OCI-LY3 (cell line): ENCODE measurements around the gene PSPH.

ENCODE experiments used
- H2AFZ ChIP-seq: fragments of 200-600, 300-600 bp; shearing (Covaris generic); 2 replicates; pipeline ENCODE4 v1.6.0; 2014; ENCODE audit warnings: antibody characterized with exemption, low read depth, low read length
- H3K27ac ChIP-seq: fragments of 200-600, 300-600 bp; sonication (generic); 2 replicates; pipeline ENCODE4 v1.5.1; 2014; ENCODE audit warnings: mild to moderate bottlenecking, low read length, moderate library complexity, mixed read lengths
- H3K27me3 ChIP-seq: fragments of 200-600, 300-600 bp; sonication (generic); 2 replicates; pipeline ENCODE4 v1.6.1; 2014; ENCODE audit warnings: low read depth, low read length, mixed read lengths
- H3K36me3 ChIP-seq: fragments of 200-600, 300-600 bp; sonication (generic); replicated peaks from 2 replicates; pipeline ENCODE3; 2014; ENCODE audit warnings: low read depth, low read length, mixed read lengths
- H3K4me1 ChIP-seq: fragments of 300-600, 200-600 bp; sonication (generic); 2 replicates; pipeline ENCODE4 v1.6.1; 2014; ENCODE audit warnings: low read length, mixed read lengths
- H3K4me2 ChIP-seq: fragments of 200-600, 300-600 bp; sonication (generic); 2 replicates; pipeline ENCODE4 v1.6.1; 2014; ENCODE audit warnings: low read length, mixed read lengths
- H3K4me3 ChIP-seq: fragments of 300-600, 200-600 bp; sonication (generic); 2 replicates; pipeline ENCODE4 v1.5.1; 2014; ENCODE audit warnings: antibody characterized with exemption, mild to moderate bottlenecking, low read length, moderate library complexity
- H3K79me2 ChIP-seq: fragments of 300-600, 200-600 bp; shearing (Covaris generic); 2 replicates; pipeline ENCODE4 v1.6.1; 2014; ENCODE audit warnings: mild to moderate bottlenecking, low read length, mixed read lengths
- H3K9ac ChIP-seq: fragments of 300-600, 200-600 bp; shearing (Covaris generic); 2 replicates; pipeline ENCODE4 v1.6.0; 2014; ENCODE audit warnings: mild to moderate bottlenecking, low read length, moderate library complexity
- H3K9me3 ChIP-seq: fragments of 200-600, 300-600 bp; shearing (Covaris generic); 2 replicates; pipeline ENCODE4 v1.6.1; 2014; ENCODE audit warnings: low read length, mixed read lengths; ENCODE audit not compliant: insufficient read depth
- H4K20me1 ChIP-seq: fragments of 200-600, 300-600 bp; sonication (generic); 2 replicates; pipeline ENCODE4 v1.6.1; 2016; ENCODE audit warnings: low read length, mixed read lengths; ENCODE audit not compliant: insufficient read depth
- CTCF ChIP-seq: fragments of 200-600, 300-600 bp; sonication (generic); IDR thresholded peaks from 2 replicates; pipeline ENCODE4 v1.5.1; 2014; ENCODE audit warnings: antibody characterized with exemption, low read length, low read depth
- EZH2phosphoT487 ChIP-seq: fragments of 200-600 bp; shearing (Covaris generic); IDR thresholded peaks from 2 replicates; pipeline ENCODE4 v1.6.1; 2018; ENCODE audit warnings: antibody characterized with exemption, mixed run types, low read depth

The PSPH gene

GRCh38 chr7:56003749-56004148 is 47.5 kb downstream of the PSPH start:
- TF ChIP-seq EZH2phosphoT487 (no peak), CTCF (no peak)
- no peaks in the 10 kb centered on the region for H4K20me1 ChIP-seq
- no peak overlapping the region for H2AFZ ChIP-seq
- peaks cover 18% of the 10 kb centered on the region for H3K4me1 ChIP-seq
- no peak overlapping the region for H3K9ac ChIP-seq
- H3K9me3 ChIP-seq: no peaks in the 10 kb centered on the region
- no peak overlapping the region for H3K4me2 ChIP-seq
- H3K4me3 ChIP-seq: no peak overlapping the region
- H3K36me3 ChIP-seq: peaks cover 6% of the 10 kb centered on the region
- H3K27ac ChIP-seq: no peak overlapping the region
- no peaks in the 10 kb centered on the region for H3K79me2 ChIP-seq
- H3K27me3 ChIP-seq: no peaks in the 10 kb centered on the region

GRCh38 chr7:55996856-55997500 is 54.3 kb downstream of the PSPH start:
- no peak overlapping the region for H3K4me3 ChIP-seq
- H3K36me3 ChIP-seq: peaks cover 16% of the 10 kb centered on the region
- TF ChIP-seq CTCF (no peak), EZH2phosphoT487 (no peak)
- no peaks in the 10 kb centered on the region for H3K9me3 ChIP-seq
- no peak overlapping the region for H3K9ac ChIP-seq
- no peaks in the 10 kb centered on the region for H3K27me3 ChIP-seq
- no peak overlapping the region for H2AFZ ChIP-seq
- peaks cover 20% of the 10 kb centered on the region for H3K4me1 ChIP-seq
- no peak overlapping the region for H3K27ac ChIP-seq
- no peaks in the 10 kb centered on the region for H4K20me1 ChIP-seq
- H3K79me2 ChIP-seq: no peaks in the 10 kb centered on the region
- H3K4me2 ChIP-seq: no peak overlapping the region

- Histone ChIP-seq H3K4me1 (no peaks in the 10 kb centered on the region), H3K4me3 (no peak overlapping the region), H3K27ac (no peak overlapping the region), H3K9ac (no peak overlapping the region), H4K20me1 (no peaks in the 10 kb centered on the region), H3K9me3 (no peaks in the 10 kb centered on the region), H2AFZ (no peak overlapping the region), H3K4me2 (no peak overlapping the region), H3K36me3 (peaks cover 5% of the 10 kb centered on the region), H3K27me3 (no peaks in the 10 kb centered on the region), H3K79me2 (no peaks in the 10 kb centered on the region)
- no peak for TF ChIP-seq EZH2phosphoT487
- no peak for TF ChIP-seq CTCF
Measured at GRCh38 chr7:55992346-55992745, 58.9 kb downstream of the PSPH start.

- Histone ChIP-seq H3K36me3 (peaks cover 45% of the 10 kb centered on the region), H3K4me2 (no peak overlapping the region), H3K9me3 (no peaks in the 10 kb centered on the region), H3K79me2 (no peaks in the 10 kb centered on the region), H2AFZ (no peak overlapping the region), H3K9ac (no peak overlapping the region), H3K27me3 (no peaks in the 10 kb centered on the region), H3K4me1 (no peaks in the 10 kb centered on the region), H3K27ac (no peak overlapping the region), H3K4me3 (no peak overlapping the region), H4K20me1 (no peaks in the 10 kb centered on the region)
- TF ChIP-seq CTCF: no peak
- TF ChIP-seq EZH2phosphoT487: no peak
Measured at GRCh38 chr7:55983537-55983936, 67.7 kb downstream of the PSPH start.
